K562 (cell line): ENCODE measurements around the gene OR2V2.

Experiments used
- CBFB ChIP-seq: sonication (generic); formaldehyde crosslinking; IDR thresholded peaks from 2 replicates; pipeline ENCODE4 v1.4.0; 2020; ENCODE audit warnings: mild to moderate bottlenecking, missing genetic modification reagents
- CTBP1 ChIP-seq: fragments of 450-650 bp; IDR thresholded peaks from 2 replicates; pipeline ENCODE4 v1.6.1; 2016; ENCODE audit warnings: borderline replicate concordance
- ELF2 ChIP-seq: fragments of 250-450 bp; sonication (Bioruptor Pico); IDR thresholded peaks from 2 replicates; pipeline ENCODE4 v1.5.0; 2021; ENCODE audit warnings: mild to moderate bottlenecking
- RAD21 ChIP-seq, 2 experiments: fragments of 250-450 bp in 1 of 2; fragments of 450-650 bp in 1 of 2; sonication (Bioruptor Pico) in 1 of 2; formaldehyde crosslinking in 1 of 2; IDR thresholded peaks in 1 of 2; conservative IDR thresholded peaks in 1 of 2; 2 replicates each; pipeline versions ENCODE4 v1.4.0 to v1.8.0; 2020 to 2022; ENCODE audit warnings: mild to moderate bottlenecking in 2 of 2, moderate library complexity in 1 of 2
- SAP30 ChIP-seq: fragments of 200-600 bp; sonication (generic); IDR thresholded peaks from 2 replicates; pipeline ENCODE4 v1.6.1; 2012; ENCODE audit warnings: borderline replicate concordance, low read depth, mild to moderate bottlenecking, moderate library complexity, low read length, control low read depth, inconsistent platforms; ENCODE audit not compliant: insufficient read depth, poor library complexity, severe bottlenecking
- SIX5 ChIP-seq, 2 experiments: IDR thresholded peaks; 2 replicates each; pipeline ENCODE4 v1.6.1; 2011; ENCODE audit warnings: low read length in 2 of 2, borderline replicate concordance in 1 of 2, low read depth in 1 of 2, mild to moderate bottlenecking in 1 of 2, moderate library complexity in 1 of 2; ENCODE audit not compliant: insufficient read depth in 1 of 2
- TEAD2 ChIP-seq: fragments of 450-650 bp; IDR thresholded peaks from 2 replicates; pipeline ENCODE4 v1.6.1; 2016; ENCODE audit warnings: missing genetic modification characterization, control low read depth, missing compliant biosample characterization
- TF ChIP-seq, protein P1 (sequence below): fragments of 450-650 bp; formaldehyde crosslinking; IDR thresholded peaks from 2 replicates; pipeline ENCODE4 v1.4.0; 2020; ENCODE audit warnings: mild to moderate bottlenecking, mixed read lengths

DNA sequence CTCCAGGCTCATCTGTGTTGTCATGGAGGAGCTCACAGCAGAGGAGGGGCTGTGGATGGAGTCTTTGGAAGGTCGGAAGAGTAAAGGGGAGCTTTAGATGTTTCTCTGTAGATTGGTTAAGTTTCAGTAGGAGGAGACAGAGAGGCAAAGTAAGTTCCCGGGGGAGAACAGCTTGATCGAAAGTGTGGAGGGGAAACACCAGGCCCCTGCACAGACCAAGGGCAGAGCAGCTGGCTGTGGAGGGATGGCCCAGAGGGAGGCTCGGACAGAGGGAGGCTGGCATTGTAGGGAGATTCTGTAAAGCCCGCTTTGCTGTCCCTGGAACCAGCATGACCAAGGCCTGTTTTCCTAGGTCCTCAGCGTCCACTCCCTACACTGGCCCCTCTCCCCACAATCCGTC lies 5.3 kb upstream of the OR2V2 start:
- TF ChIP-seq SAP30 (no peak), CBFB (CRISPR knock-in tag) (no peak), ELF2 (no peak), RAD21 (CRISPR knock-in tag; conservative IDR thresholded peaks at IDR 0.05 in 1 of 2, IDR thresholded peaks at IDR 0.05 in 1 of 2) (no peak), SIX5 (IDR thresholded peaks at IDR 0.05; ENCODE audit: borderline replicate concordance in 1 of 2, insufficient read depth in 1 of 2, low read depth in 1 of 2, low read length in 2 of 2) (no peak), TEAD2 (tag) (no peak), CTBP1 (no peak)
- TF ChIP-seq, protein P1, sequence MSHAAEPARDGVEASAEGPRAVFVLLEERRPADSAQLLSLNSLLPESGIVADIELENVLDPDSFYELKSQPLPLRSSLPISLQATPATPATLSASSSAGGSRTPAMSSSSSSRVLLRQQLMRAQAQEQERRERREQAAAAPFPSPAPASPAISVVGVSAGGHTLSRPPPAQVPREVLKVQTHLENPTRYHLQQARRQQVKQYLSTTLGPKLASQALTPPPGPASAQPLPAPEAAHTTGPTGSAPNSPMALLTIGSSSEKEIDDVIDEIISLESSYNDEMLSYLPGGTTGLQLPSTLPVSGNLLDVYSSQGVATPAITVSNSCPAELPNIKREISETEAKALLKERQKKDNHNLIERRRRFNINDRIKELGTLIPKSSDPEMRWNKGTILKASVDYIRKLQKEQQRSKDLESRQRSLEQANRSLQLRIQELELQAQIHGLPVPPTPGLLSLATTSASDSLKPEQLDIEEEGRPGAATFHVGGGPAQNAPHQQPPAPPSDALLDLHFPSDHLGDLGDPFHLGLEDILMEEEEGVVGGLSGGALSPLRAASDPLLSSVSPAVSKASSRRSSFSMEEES (CRISPR knock-in tag) = no peak
